GM11168 (cell line): ENCODE results near the gene LTBP3.
"Not testable (repeated sequence)": the region's sequence is repeated elsewhere in the genome, so short reads cannot be mapped to it uniquely, and the experiment has no call there.

Source experiments
- in situ Hi-C: fragments of 300-500 bp; cut with MboI; formaldehyde crosslinking; loops from one replicate; pipeline ENCODE4 v1.12.0; 2022; ENCODE audit warnings: low sequenced_read_pairs; ENCODE audit not compliant: unreplicated experiment

The LTBP3 gene

DNA sequence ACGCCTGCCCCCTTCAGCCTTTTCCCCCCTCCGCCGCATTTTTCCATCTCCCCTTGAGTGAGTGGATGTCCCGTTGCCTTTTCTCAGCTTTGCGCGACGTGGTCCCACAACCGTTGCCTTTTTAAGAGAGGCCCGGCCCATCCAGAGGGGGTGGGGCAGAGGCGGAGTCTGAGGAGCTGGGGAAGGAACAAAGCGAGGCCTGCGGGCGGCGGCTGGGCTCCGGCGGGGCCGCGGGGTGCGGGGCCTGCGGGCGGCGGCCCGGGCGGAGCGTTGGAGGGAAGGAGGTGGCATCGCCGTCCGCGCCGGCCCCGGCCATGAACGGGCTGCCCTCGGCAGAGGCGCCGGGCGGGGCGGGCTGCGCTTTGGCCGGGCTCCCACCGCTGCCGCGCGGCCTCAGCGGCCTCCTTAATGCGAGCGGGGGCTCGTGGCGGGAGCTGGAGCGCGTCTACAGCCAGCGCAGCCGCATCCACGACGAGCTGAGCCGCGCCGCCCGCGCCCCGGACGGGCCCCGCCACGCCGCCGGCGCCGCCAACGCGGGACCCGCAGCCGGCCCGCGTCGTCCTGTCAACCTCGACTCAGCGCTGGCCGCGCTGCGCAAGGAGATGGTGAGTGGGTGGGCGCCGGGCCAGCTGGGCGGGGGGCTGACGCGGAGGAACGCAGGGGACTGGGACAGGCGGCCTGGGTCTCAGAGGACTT lies 14.3 kb upstream of the LTBP3 start, which contains the start of gene FAM89B:
Gene FAM89B, plus strand, starts transcription at position 183 of the 696 bp plus-strand sequence. Its CDS starts 132 bp downstream, at position 315.
- in situ Hi-C loops = no loop called here

- in situ Hi-C loops = no loop called here
These were observed 13.8 kb upstream of the LTBP3 start for GRCh38 chr11:65571940-65572339.

- in situ Hi-C loops = no loop called here
These were observed 13.3 kb upstream of the LTBP3 start for GRCh38 chr11:65571420-65571819.

GRCh38 chr11:65569973-65570918 lies 12.1 kb upstream of the LTBP3 start, which contains the start of gene ZNRD2:
Gene ZNRD2 (plus strand): TSS chr11:65570477. CDS start chr11:65570492, 15 bp downstream.
- in situ Hi-C loops = no loop called here

- in situ Hi-C loops = no loop called here
These were observed 11.2 kb upstream of the LTBP3 start for GRCh38 chr11:65569164-65569972.

GRCh38 chr11:65565624-65566453 lies 7.7 kb upstream of the LTBP3 start:
- in situ Hi-C loops = no loop called here

DNA sequence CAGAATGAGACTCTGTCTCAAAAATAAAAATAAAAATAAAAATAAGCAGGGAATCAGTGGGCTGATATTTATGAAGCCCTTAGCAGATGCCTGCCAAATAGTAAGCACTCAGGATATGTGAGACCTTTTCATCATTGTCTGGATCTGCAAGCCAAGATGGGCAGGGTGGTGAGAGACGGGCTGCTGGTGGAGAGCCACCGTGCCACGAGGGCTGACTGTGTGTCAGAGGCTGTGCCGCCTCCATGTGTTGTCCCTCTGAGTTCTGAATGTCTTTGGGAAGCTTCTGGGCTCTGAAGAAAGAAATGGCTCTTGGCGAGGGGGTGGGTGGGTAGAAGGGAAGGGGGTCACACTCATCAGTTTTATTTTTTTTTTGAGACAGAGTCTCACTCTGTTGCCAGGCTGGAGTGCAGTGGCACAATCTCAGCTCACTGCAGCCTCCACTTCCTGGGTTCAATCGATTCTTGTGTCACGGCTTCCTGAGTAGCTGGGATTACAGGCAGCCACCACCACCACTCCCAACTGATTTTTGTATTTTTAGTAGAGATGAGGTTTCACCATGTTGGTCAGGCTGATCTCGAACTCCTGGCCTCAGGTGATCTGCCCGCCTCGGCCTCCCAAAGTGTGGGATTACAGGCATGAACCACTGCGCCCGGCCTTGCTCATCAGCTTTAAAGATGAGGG lies 6.9 kb upstream of the LTBP3 start:
- in situ Hi-C loops = not testable (repeated sequence)

DNA sequence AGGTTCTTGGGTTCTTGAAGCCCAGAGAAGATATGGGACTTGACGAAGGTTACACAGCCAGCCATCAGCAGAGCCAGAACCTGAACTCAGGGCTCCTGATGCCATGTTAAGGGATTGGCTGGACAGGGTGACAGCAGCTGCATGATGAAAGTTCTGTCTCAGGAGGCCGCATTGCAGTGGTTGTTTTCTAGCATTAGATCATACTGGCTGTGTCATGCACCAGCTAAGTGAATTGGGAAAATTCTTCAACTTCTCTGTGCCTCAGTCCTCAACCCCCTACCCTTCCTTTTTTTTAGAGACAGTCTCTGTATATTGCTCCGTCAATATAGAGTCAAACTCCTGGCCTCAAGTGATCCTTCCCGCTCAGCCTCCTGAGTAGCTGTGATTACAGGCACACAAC lies 5.4 kb upstream of the LTBP3 start:
- in situ Hi-C loops = no loop called here

DNA sequence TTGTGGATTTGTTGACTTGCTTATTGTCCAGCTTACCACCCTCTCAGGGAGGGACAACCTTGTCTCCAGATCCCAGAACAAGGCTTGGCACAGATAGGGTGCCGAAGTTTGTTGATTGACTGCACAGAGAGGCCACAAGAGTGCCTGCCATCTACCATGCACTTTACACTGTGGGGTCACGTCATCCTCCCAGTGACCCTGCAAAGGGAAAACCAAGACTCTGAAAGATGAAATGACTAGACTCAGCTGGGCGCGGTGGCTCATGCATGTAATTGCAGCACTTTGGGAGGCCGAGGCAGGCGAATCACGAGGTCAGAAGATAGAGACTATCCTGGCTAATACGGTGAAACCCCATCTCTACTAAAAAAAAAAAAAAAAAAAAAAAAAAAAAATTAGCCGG lies 4.6 kb upstream of the LTBP3 start:
- in situ Hi-C loops = no loop called here

- in situ Hi-C loops = no loop called here
These were observed 3.9 kb upstream of the LTBP3 start for GRCh38 chr11:65562020-65562419.

- in situ Hi-C loops = no loop called here
These were observed 2.6 kb upstream of the LTBP3 start for GRCh38 chr11:65560555-65561418.

DNA sequence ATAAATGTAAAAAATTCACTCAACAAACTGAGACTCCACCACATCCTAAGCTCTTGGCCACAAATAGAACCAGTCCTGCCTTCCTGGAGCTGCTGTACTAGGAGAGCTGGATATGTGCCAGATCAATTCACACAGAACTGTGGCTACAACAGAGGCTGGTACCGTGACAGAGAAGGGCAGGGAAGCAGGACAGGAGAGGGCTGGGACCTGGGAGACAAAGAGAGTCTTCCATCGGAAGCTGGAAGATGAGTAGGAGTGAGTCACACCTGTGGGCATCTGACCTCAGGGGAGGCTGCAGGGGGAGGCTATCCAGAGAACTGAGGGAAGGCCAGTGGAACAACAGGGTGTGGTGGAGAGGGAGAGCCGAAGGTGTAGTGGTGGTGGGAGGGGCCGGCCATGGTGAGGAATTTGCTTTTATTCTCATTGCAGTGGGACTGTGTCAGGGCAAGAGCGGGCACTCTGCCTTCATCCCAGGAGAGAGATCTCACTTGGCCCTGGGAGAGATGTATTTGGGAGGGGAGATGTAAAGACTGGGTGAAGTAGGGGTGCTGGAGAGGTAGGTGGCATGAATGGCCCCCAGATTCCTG lies 1.9 kb upstream of the LTBP3 start:
- in situ Hi-C loops = no loop called here

DNA sequence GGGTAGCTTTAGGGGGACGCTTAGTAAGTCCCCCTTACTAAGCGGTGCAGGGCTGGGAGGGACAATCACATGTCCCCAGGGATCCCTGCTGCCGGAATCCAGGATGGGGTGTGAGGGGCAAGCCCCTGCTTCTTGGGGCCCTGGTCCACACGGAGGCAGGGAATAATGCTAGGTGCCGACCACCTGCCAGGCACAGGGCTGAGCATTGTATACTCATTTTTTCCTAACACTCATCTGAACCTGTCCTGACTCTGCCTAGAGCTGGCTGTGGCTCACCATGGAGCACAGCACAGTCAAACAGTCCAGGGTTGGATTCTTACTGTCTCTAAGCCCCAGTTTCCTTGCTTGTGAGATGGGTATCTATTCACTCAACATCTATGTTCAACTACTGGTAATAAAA lies 1.4 kb upstream of the LTBP3 start:
- in situ Hi-C loops = no loop called here

DNA sequence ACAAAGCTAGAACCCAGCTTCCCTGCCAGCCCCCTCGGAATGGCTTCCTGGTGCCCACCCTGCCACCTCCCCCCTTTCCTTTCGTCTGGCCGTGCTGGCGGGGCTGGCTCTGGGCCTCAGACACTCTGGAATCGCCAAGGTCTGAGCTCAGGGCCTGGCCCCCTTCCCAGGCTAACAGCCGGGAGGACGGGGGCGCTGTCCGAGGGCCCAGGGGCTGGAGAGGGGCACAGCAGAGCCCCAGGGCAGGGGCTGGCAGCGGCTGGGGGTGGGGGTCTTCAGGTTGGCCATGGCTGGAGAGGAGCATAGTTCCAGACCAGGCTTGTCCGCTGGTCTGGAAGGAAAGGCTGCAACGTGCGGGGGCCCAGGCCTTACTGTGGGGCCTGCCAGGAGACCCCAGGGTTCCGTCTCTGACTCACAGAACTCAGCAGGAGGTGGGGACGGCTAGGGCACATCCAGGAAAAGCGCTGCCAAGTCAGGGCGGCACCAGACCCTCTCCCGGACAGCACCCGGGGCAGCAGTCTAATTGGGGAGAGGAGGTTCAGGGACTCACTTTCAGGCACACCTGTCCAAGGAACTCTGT lies 861 bp upstream of the LTBP3 start:
- in situ Hi-C loops = no loop called here

- in situ Hi-C loops = no loop called here
These were observed 718 bp downstream of the LTBP3 start for GRCh38 chr11:65557280-65558001.

DNA sequence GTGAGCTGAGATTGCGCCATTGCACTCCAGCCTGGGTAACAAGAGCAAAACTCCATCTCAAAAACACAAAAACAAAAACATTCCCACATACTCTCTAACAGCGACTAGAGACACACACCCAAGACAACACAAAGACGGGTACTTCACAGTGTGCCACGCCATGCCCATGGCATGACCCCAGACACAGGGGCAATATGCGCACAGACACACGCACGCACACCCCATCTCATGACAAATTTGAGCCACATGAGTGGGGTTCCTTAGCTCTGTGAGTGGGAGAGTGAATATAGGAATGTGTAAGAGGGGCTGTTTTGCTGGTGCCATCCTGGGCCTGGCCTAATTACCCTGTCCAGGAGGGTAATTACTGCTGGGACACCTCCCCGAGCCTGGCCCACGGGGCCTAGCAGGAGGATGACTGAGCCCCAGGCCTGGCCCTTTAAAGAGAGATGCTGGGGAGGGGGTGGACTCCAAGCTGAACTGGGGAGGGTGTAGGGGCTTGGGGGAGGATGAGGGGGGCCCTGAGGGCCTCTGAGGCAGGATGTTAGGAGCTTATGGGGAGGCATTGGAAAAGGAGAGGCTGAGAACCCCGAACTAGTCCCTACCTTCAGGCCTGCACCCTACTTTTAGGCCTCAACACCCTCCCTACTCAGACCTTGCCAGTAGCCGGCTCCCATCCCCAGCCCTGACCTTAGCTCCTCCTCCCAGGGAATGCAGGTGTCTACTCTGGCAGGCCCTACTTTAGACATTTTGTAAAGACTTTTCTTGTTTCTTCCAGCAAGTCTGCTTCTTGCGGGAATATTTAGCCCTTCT lies 1.5 kb downstream of the LTBP3 start:
- in situ Hi-C loops = no loop called here
